HepG2 (cell line): ENCODE measurements around the gene SPTSSA. TPM values are rescaled to one million over a fixed set of nuclear protein-coding genes. Genes with fewer than 3 reads are reported as not detected.

Experiments used
- ARNT ChIP-seq: fragments of 450-650 bp; IDR thresholded peaks from 2 replicates; pipeline ENCODE4 v1.6.1; 2017
- CC2D1A ChIP-seq: sonication (generic); formaldehyde crosslinking; IDR thresholded peaks from 2 replicates; pipeline ENCODE4 v1.8.1; 2023; ENCODE audit warnings: mild to moderate bottlenecking, missing genetic modification reagents
- CEBPG ChIP-seq: IDR thresholded peaks from 2 replicates; pipeline ENCODE4 v1.6.1; 2016
- E2F5 ChIP-seq: sonication (generic); formaldehyde crosslinking; conservative IDR thresholded peaks from 2 replicates; pipeline ENCODE4 v1.4.0; 2020; ENCODE audit warnings: missing genetic modification reagents
- ELF4 ChIP-seq: sonication (generic); formaldehyde crosslinking; IDR thresholded peaks from 2 replicates; pipeline ENCODE4 v1.5.0; 2020; ENCODE audit warnings: missing genetic modification reagents, mild to moderate bottlenecking, moderate library complexity, borderline replicate concordance
- EP300 ChIP-seq, 3 experiments: sonication (generic) in 1 of 3; formaldehyde crosslinking in 1 of 3; IDR thresholded peaks; 2 replicates each; pipeline versions ENCODE4 v1.5.1 to v1.6.1; 2011 to 2020; ENCODE audit warnings: low read depth in 2 of 3, low read length in 2 of 3, borderline replicate concordance in 1 of 3, improper control_type of control experiment in 1 of 3, mild to moderate bottlenecking in 1 of 3, missing genetic modification reagents in 1 of 3, moderate library complexity in 1 of 3
- GLI4 ChIP-seq: sonication (generic); formaldehyde crosslinking; IDR thresholded peaks from 2 replicates; pipeline ENCODE4 v1.5.1; 2020; ENCODE audit warnings: missing genetic modification reagents, mild to moderate bottlenecking, moderate library complexity, borderline replicate concordance
- HNF1B ChIP-seq: sonication (generic); formaldehyde crosslinking; IDR thresholded peaks from 2 replicates; pipeline ENCODE4 v1.5.1; 2020; ENCODE audit warnings: mild to moderate bottlenecking, moderate library complexity, missing genetic modification reagents
- HOXA3 ChIP-seq: sonication (generic); formaldehyde crosslinking; IDR thresholded peaks from 2 replicates; pipeline ENCODE4 v1.5.0; 2020; ENCODE audit warnings: missing genetic modification reagents
- KMT2A ChIP-seq: sonication (generic); formaldehyde crosslinking; IDR thresholded peaks from 2 replicates; pipeline ENCODE4 v1.4.0; 2020; ENCODE audit warnings: missing genetic modification reagents
- PBX3 ChIP-seq: sonication (generic); formaldehyde crosslinking; IDR thresholded peaks from 2 replicates; pipeline ENCODE4 v1.8.1; 2023; ENCODE audit warnings: missing genetic modification reagents, inconsistent platforms, borderline replicate concordance
- POGZ ChIP-seq: sonication (generic); formaldehyde crosslinking; IDR thresholded peaks from 2 replicates; pipeline ENCODE4 v1.4.0; 2020; ENCODE audit warnings: mild to moderate bottlenecking, missing genetic modification reagents
- RFX1 ChIP-seq: fragments of 450-650 bp; IDR thresholded peaks from 2 replicates; pipeline ENCODE4 v1.6.1; 2017
- SP4 ChIP-seq: sonication (generic); formaldehyde crosslinking; IDR thresholded peaks from 2 replicates; pipeline ENCODE4 v1.8.1; 2023; ENCODE audit warnings: mild to moderate bottlenecking, missing genetic modification reagents
- TBX3 ChIP-seq: fragments of 450-650 bp; IDR thresholded peaks from 2 replicates; pipeline ENCODE4 v1.6.1; 2017; ENCODE audit warnings: antibody characterized with exemption, mild to moderate bottlenecking, inconsistent platforms, borderline replicate concordance
- TEF ChIP-seq: sonication (generic); formaldehyde crosslinking; IDR thresholded peaks from 2 replicates; pipeline ENCODE4 v1.5.0; 2020; ENCODE audit warnings: missing genetic modification reagents
- TFAP4 ChIP-seq: sonication (generic); IDR thresholded peaks from 2 replicates; pipeline ENCODE4 v1.6.1; 2016; ENCODE audit warnings: low read depth, borderline replicate concordance
- TP53 ChIP-seq: sonication (generic); formaldehyde crosslinking; conservative IDR thresholded peaks from 2 replicates; pipeline ENCODE4 v1.4.0; 2020; ENCODE audit warnings: missing genetic modification reagents
- TSC22D2 ChIP-seq: sonication (generic); formaldehyde crosslinking; IDR thresholded peaks from 2 replicates; pipeline ENCODE4 v1.5.1; 2020; ENCODE audit warnings: missing genetic modification reagents, mild to moderate bottlenecking, borderline replicate concordance
- ZBTB25 ChIP-seq: IDR thresholded peaks from 2 replicates; pipeline ENCODE4 v1.6.1; 2018; ENCODE audit warnings: missing genetic modification reagents
- ZBTB38 ChIP-seq: sonication (generic); formaldehyde crosslinking; IDR thresholded peaks from 2 replicates; pipeline ENCODE4 v1.5.1; 2020; ENCODE audit warnings: mild to moderate bottlenecking, missing genetic modification reagents
- ZNF331 ChIP-seq: sonication (generic); formaldehyde crosslinking; IDR thresholded peaks from 2 replicates; pipeline ENCODE4 v1.4.0; 2020; ENCODE audit warnings: missing genetic modification reagents
- ZNF704 ChIP-seq: sonication (generic); formaldehyde crosslinking; IDR thresholded peaks from 2 replicates; pipeline ENCODE4 v1.8.1; 2023; ENCODE audit warnings: mild to moderate bottlenecking, inconsistent platforms, moderate library complexity, missing genetic modification reagents, borderline replicate concordance
- polyA plus RNA-seq, 8 experiments: library from polyadenylated mRNA; depleted of rRNA in 3 of 8; stranded (reverse) in 7 of 8; unstranded in 1 of 8; fragments of >200 nt; fragmentation: Illumina TruSeq in 4 of 8; extraction: Trizol in 4 of 8; gene quantifications; 2 replicates each; pipeline versions ENCODE4 v1.2.1 to v1.2.3, GENCODE V29; 2011 to 2016; ENCODE audit warnings: low read depth in 4 of 8, missing spikeins in 1 of 8, mixed read lengths in 1 of 8; ENCODE audit not compliant: insufficient read depth in 1 of 8
- total RNA-seq, 5 experiments: library from RNA; depleted of rRNA; stranded (reverse); fragments of >200 nt; fragmentation: Illumina TruSeq; extraction: Trizol; gene quantifications; 2 replicates each; pipeline ENCODE4 v1.2.3, GENCODE V29; 2016; ENCODE audit warnings: low read depth in 1 of 5

The SPTSSA gene
- total and polyA plus RNA-seq, 2 of the 13 experiments (the other 11 are each of a cell fraction or from before 2014, with no cell fraction given): 19.1 to 86.1 TPM

GRCh38 chr14:34437729-34438080, 24.3 kb downstream of the SPTSSA start (continued):
- TF ChIP-seq ZNF704 (CRISPR knock-in tag) (no peak), HNF1B (CRISPR knock-in tag) (no peak), CEBPG (CRISPR knock-in tag) (peak; percentile 60), CC2D1A (CRISPR knock-in tag) (no peak), TBX3 (no peak), ZBTB38 (0 out of 2 replicates have a peak, but pooled peaks have one; percentile 24), POGZ (no peak; the same call in 1 of the 2 replicates), E2F5 (CRISPR knock-in tag) (no peak), ELF4 (no peak), ZNF331 (CRISPR knock-in tag) (peak; percentile 5; the same call in 1 of the 2 replicates), KMT2A (CRISPR knock-in tag) (0 out of 2 replicates have a peak, but pooled peaks have one; percentile 15), PBX3 (CRISPR knock-in tag) (no peak), ARNT (no peak), TSC22D2 (CRISPR knock-in tag) (no peak), EP300 (IDR thresholded peaks at IDR 0.05; ENCODE audit: low read depth in 2 of 2, low read length in 2 of 2) (no peak), EP300 (CRISPR knock-in tag; IDR thresholded peaks at IDR 0.05; ENCODE audit: borderline replicate concordance) (no peak), GLI4 (no peak), TEF (peak; percentile 81; the same call in 1 of the 2 replicates), TFAP4 (0 out of 2 replicates have a peak, but pooled peaks have one; percentile 7), HOXA3 (CRISPR knock-in tag) (no peak), TP53 (no peak), RFX1 (no peak), ZBTB25 (no peak), SP4 (CRISPR knock-in tag) (no peak)
